Measurements from ENCODE around the gene CEP70.

Gene CEP70

GRCh38 chr3:138450704-138451424, 143.2 kb downstream of the CEP70 start:
- no peak for DNase-seq (ENCODE audit: low read depth)

DNA sequence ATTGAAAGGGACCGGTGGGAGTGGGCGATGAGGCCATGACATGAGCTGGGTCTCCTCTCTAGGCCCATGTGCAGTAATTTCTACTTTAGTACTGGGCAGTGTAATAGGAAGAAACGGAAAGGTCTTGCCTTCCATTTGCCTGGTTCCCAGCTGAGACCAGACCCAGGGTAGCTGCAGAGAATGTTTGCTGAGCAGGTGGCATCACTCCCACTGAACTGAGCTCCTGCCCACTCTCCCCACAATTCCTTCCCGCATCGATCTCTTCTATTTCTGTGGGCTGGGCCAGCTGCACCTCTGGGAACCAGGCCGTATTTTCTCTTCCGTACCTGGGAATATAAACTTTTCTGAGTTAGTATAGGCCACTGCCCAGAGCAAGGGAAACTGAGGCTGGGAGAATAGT, 143.9 kb downstream of the CEP70 start:
- DNase-seq (ENCODE audit: low read depth) = no peak

GRCh38 chr3:138449490-138449889, 144.6 kb downstream of the CEP70 start:
- DNase-seq (ENCODE audit: low read depth) = no peak

GRCh38 chr3:138448631-138449030, 145.4 kb downstream of the CEP70 start:
- DNase-seq (ENCODE audit: low read depth) = no peak

GRCh38 chr3:138445654-138446053, 148.4 kb downstream of the CEP70 start:
- DNase-seq (ENCODE audit: low read depth) = no peak

GRCh38 chr3:138445236-138445635, 148.8 kb downstream of the CEP70 start:
- no peak for DNase-seq (ENCODE audit: low read depth)

Measured in iris pigment epithelial cell (primary cell).